Mesendoderm (in vitro differentiated cells): ENCODE data around the gene NSUN6.

Experiments used
- DNase-seq: peaks from one replicate; pipeline ENCODE4 v3.0.0; 2013
- H2AK5ac ChIP-seq: 2 replicates; pipeline ENCODE4 v1.6.1; 2013; ENCODE audit warnings: low read length, inconsistent platforms
- H2BK120ac ChIP-seq: 2 replicates; pipeline ENCODE4 v1.6.1; 2013; ENCODE audit warnings: low read depth, mild to moderate bottlenecking, low read length, moderate library complexity, mixed read lengths
- H2BK15ac ChIP-seq: replicated peaks from 2 replicates; pipeline ENCODE4 v1.6.1; 2013; ENCODE audit warnings: low read depth, mild to moderate bottlenecking, moderate library complexity
- H2BK5ac ChIP-seq: 2 replicates; pipeline ENCODE4 v1.6.1; 2013; ENCODE audit warnings: low read length, inconsistent platforms
- H3K18ac ChIP-seq: 2 replicates; pipeline ENCODE4 v1.6.1; 2013; ENCODE audit warnings: mild to moderate bottlenecking, low read length, mixed read lengths
- H3K23ac ChIP-seq: one replicate; pipeline ENCODE4 v1.6.1; 2013; ENCODE audit warnings: low read length
- H3K27ac ChIP-seq: 2 replicates; pipeline ENCODE4 v1.5.1; 2013; ENCODE audit warnings: low read depth, mild to moderate bottlenecking, inconsistent platforms, low read length, moderate library complexity
- H3K27me3 ChIP-seq: 2 replicates; pipeline ENCODE4 v1.6.1; 2013; ENCODE audit warnings: low read length, control low read depth, mild to moderate bottlenecking, inconsistent platforms; ENCODE audit not compliant: insufficient read depth, poor library complexity
- H3K36me3 ChIP-seq: 2 replicates; pipeline ENCODE4 v1.6.1; 2013; ENCODE audit warnings: low read length, inconsistent platforms; ENCODE audit not compliant: control insufficient read depth, insufficient read depth
- H3K4ac ChIP-seq: one replicate; pipeline ENCODE4 v1.6.1; 2013; ENCODE audit warnings: low read depth, mild to moderate bottlenecking, low read length, moderate library complexity
- H3K4me1 ChIP-seq: 2 replicates; pipeline ENCODE4 v1.6.1; 2013; ENCODE audit warnings: low read depth, low read length, inconsistent platforms; ENCODE audit not compliant: control insufficient read depth
- H3K4me2 ChIP-seq: 2 replicates; pipeline ENCODE4 v1.6.1; 2013; ENCODE audit warnings: low read length
- H3K4me3 ChIP-seq: 2 replicates; pipeline ENCODE4 v1.5.1; 2013; ENCODE audit warnings: mild to moderate bottlenecking, low read length
- H3K56ac ChIP-seq: one replicate; pipeline ENCODE4 v1.6.1; 2013; ENCODE audit warnings: low read length
- H3K79me1 ChIP-seq: 2 replicates; pipeline ENCODE4 v1.6.1; 2013; ENCODE audit warnings: low read length, inconsistent platforms
- H3K79me2 ChIP-seq: 2 replicates; pipeline ENCODE4 v1.6.1; 2013; ENCODE audit warnings: mild to moderate bottlenecking, low read length; ENCODE audit not compliant: control insufficient read depth, insufficient read depth
- H3K9ac ChIP-seq: 2 replicates; pipeline ENCODE4 v1.6.1; 2013; ENCODE audit warnings: low read length, inconsistent platforms
- H4K5ac ChIP-seq: one replicate; pipeline ENCODE4 v1.6.1; 2013; ENCODE audit warnings: low read length
- H4K8ac ChIP-seq: one replicate; pipeline ENCODE4 v1.6.1; 2013; ENCODE audit warnings: low read depth, mild to moderate bottlenecking, control low read depth, low read length, moderate library complexity
- WGBS: extraction: QIAGEN DNeasy Blood & Tissue Kit; methylation state at CpG from one replicate; pipeline ENCODE4 v1.1.7; 2013; ENCODE audit warnings: low lambda C conversion rate, missing lambda C conversion rate; ENCODE audit not compliant: insufficient coverage; ENCODE audit errors: extremely low coverage; 5-methylcytosine and 5-hydroxymethylcytosine counted together

NSUN6 gene

GRCh38 chr10:18533896-18534295, 117.5 kb downstream of the NSUN6 start:
- Histone ChIP-seq H3K27me3 (no peaks in the 10 kb centered on the region), H3K36me3 (no peaks in the 10 kb centered on the region), H3K9ac (no peak overlapping the region)

GRCh38 chr10:18532881-18533535, 118.4 kb downstream of the NSUN6 start:
- Histone ChIP-seq H2BK15ac (no peak overlapping the region), H4K8ac (no peak overlapping the region), H3K79me2 (no peaks in the 10 kb centered on the region), H3K79me1 (no peaks in the 10 kb centered on the region), H3K4me1 (no peaks in the 10 kb centered on the region), H3K4me3 (no peak overlapping the region), H3K27me3 (no peaks in the 10 kb centered on the region), H3K4ac (no peak overlapping the region), H3K9ac (no peak overlapping the region), H2BK5ac (no peak overlapping the region), H3K18ac (no peak overlapping the region), H4K5ac (no peak overlapping the region), H3K27ac (no peak overlapping the region), H3K36me3 (no peaks in the 10 kb centered on the region), H3K56ac (no peak overlapping the region), H3K23ac (no peak overlapping the region), H2AK5ac (no peak overlapping the region), H2BK120ac (no peak overlapping the region), H3K4me2 (no peak overlapping the region)
- DNase-seq, result no peak
- WGBS, result no CpG with 5 or more reads among the region's 7 CpGs

More at GRCh38 chr10:18533896-18534295, 117.5 kb downstream of the NSUN6 start:
- Histone ChIP-seq H2BK15ac (no peak overlapping the region), H2BK5ac (no peak overlapping the region), H4K5ac (no peak overlapping the region), H3K4me2 (no peak overlapping the region), H2AK5ac (no peak overlapping the region), H3K27ac (no peak overlapping the region), H3K18ac (no peak overlapping the region), H3K4ac (no peak overlapping the region), H3K4me1 (no peaks in the 10 kb centered on the region), H3K56ac (no peak overlapping the region), H3K79me1 (no peaks in the 10 kb centered on the region), H2BK120ac (no peak overlapping the region), H3K79me2 (no peaks in the 10 kb centered on the region), H3K4me3 (no peak overlapping the region), H3K23ac (no peak overlapping the region), H4K8ac (no peak overlapping the region)
- WGBS, result no CpG with 5 or more reads among the region's 5 CpGs
- DNase-seq, result no peak

- Histone ChIP-seq H3K36me3 (no peaks in the 10 kb centered on the region), H3K4me3 (no peak overlapping the region), H4K8ac (no peak overlapping the region), H3K79me2 (no peaks in the 10 kb centered on the region), H3K4ac (no peak overlapping the region), H3K27me3 (no peaks in the 10 kb centered on the region), H3K27ac (no peak overlapping the region), H3K9ac (no peak overlapping the region), H2BK15ac (no peak overlapping the region), H2AK5ac (no peak overlapping the region), H2BK5ac (no peak overlapping the region), H3K18ac (no peak overlapping the region), H3K23ac (no peak overlapping the region), H3K56ac (no peak overlapping the region), H3K79me1 (no peaks in the 10 kb centered on the region), H4K5ac (no peak overlapping the region), H2BK120ac (no peak overlapping the region), H3K4me2 (no peak overlapping the region), H3K4me1 (no peaks in the 10 kb centered on the region)
- no peak for DNase-seq
- WGBS, result no CpG with 5 or more reads among the region's 3 CpGs
These were observed 123.1 kb downstream of the NSUN6 start for GRCh38 chr10:18528292-18528691.

DNA sequence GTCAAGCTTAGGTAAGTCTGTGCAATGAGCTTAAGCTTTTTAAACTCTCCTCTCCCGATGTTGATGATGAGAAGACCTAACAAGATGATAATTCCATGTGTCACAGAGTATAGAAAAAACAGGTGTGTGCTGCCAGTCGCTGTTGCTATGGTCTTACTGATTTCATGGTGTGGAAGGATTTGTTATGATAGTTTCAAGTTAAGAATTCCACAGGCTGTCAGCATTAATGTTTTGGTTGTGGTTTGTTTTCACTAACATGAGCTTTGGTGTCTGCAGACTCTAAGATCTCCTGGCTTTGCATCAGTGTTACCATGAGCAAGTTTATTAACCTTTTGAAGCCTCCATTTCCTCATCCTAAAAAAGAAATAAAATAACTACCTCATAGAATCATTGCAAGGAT, 123.7 kb downstream of the NSUN6 start:
- Histone ChIP-seq H3K27ac (no peak overlapping the region), H3K18ac (no peak overlapping the region), H3K79me2 (no peaks in the 10 kb centered on the region), H3K27me3 (no peaks in the 10 kb centered on the region), H4K8ac (no peak overlapping the region), H3K4me3 (no peak overlapping the region), H2BK120ac (no peak overlapping the region), H2AK5ac (no peak overlapping the region), H3K4ac (no peak overlapping the region), H4K5ac (no peak overlapping the region), H3K79me1 (no peaks in the 10 kb centered on the region), H3K36me3 (no peaks in the 10 kb centered on the region), H3K4me2 (no peak overlapping the region), H2BK15ac (no peak overlapping the region), H3K56ac (no peak overlapping the region), H2BK5ac (no peak overlapping the region), H3K23ac (no peak overlapping the region), H3K4me1 (no peaks in the 10 kb centered on the region), H3K9ac (no peak overlapping the region)
- WGBS, result no CpG with 5 or more reads among the region's 2 CpGs
- DNase-seq, result no peak

- no peak overlapping the region for H3K23ac ChIP-seq
- DNase-seq, result no peak
- no peak overlapping the region for H2AK5ac ChIP-seq
- H4K5ac ChIP-seq, result no peak overlapping the region
- H3K4me2 ChIP-seq, result no peak overlapping the region
- H3K4ac ChIP-seq, result no peak overlapping the region
- no peaks in the 10 kb centered on the region for H3K4me1 ChIP-seq
- H2BK120ac ChIP-seq, result no peak overlapping the region
- H3K27me3 ChIP-seq, result no peaks in the 10 kb centered on the region
- no peak overlapping the region for H4K8ac ChIP-seq
- H3K79me1 ChIP-seq, result no peaks in the 10 kb centered on the region
- H3K56ac ChIP-seq, result no peak overlapping the region
- WGBS, result no CpG with 5 or more reads among the region's 2 CpGs
- H3K27ac ChIP-seq, result no peak overlapping the region
- no peaks in the 10 kb centered on the region for H3K79me2 ChIP-seq
- H3K18ac ChIP-seq, result no peak overlapping the region
- H3K36me3 ChIP-seq, result no peaks in the 10 kb centered on the region
- H3K4me3 ChIP-seq, result no peak overlapping the region
- no peak overlapping the region for H3K9ac ChIP-seq
- H2BK5ac ChIP-seq, result no peak overlapping the region
- H2BK15ac ChIP-seq, result no peak overlapping the region
These were observed 127.5 kb downstream of the NSUN6 start for GRCh38 chr10:18523858-18524257.

DNA sequence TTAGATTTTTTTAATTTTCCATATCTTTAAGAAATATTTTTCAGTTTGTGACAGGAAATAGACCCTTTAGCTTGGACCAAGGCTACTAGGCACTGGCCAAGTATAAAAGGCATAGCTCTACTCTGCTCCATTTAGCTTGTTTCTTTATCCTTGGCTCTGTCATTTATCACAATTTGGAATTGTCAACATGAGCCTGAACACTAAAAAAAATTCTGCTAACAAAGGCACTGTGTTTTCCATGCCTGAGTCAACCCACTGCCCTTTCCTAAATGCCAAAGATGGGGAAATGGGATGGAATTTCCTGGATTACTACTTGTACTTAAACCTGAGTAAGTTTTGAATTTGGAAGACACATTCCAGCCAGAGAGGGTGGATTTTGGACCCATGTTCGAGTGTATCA, 128.4 kb downstream of the NSUN6 start:
- H3K27ac ChIP-seq, result no peak overlapping the region
- H2AK5ac ChIP-seq, result no peak overlapping the region
- no peak overlapping the region for H2BK15ac ChIP-seq
- no peaks in the 10 kb centered on the region for H3K79me1 ChIP-seq
- H3K9ac ChIP-seq, result no peak overlapping the region
- H3K4me3 ChIP-seq, result no peak overlapping the region
- H3K36me3 ChIP-seq, result no peaks in the 10 kb centered on the region
- H3K56ac ChIP-seq, result no peak overlapping the region
- no CpG with 5 or more reads among the region's 1 CpG for WGBS
- no peaks in the 10 kb centered on the region for H3K4me1 ChIP-seq
- no peak overlapping the region for H3K23ac ChIP-seq
- H4K8ac ChIP-seq, result peak overlapping the region; percentile 17
- H4K5ac ChIP-seq, result no peak overlapping the region
- H3K79me2 ChIP-seq, result no peaks in the 10 kb centered on the region
- no peak overlapping the region for H3K4ac ChIP-seq
- no peak overlapping the region for H3K4me2 ChIP-seq
- no peak overlapping the region for H3K18ac ChIP-seq
- H3K27me3 ChIP-seq, result no peaks in the 10 kb centered on the region
- H2BK5ac ChIP-seq, result no peak overlapping the region
- no peak for DNase-seq
- H2BK120ac ChIP-seq, result no peak overlapping the region
